Activated CD4-positive, alpha-beta memory T cell treated with anti-CD3 and anti-CD28 coated beads, Interleukin-2, amount 10 ng/mL, durations not matched to agents 7 days and 5 days (primary cell): ENCODE data around the gene FASN. TPM values are rescaled to one million over a fixed set of nuclear protein-coding genes. Genes with fewer than 3 reads are reported as not detected.

ENCODE experiments used
- CTCF ChIA-PET: fragments of 350-600 bp; sonication (Branson Sonifier 250); formaldehyde crosslinking; loops from one replicate; lab custom pipeline; 2021; ENCODE audit warnings: antibody characterized with exemption, inconsistent platforms; lab: Charles Lee
- POLR2A ChIA-PET: fragments of 350-600 bp; sonication (Branson Sonifier 250); formaldehyde crosslinking; loops from one replicate; lab custom pipeline; 2021; ENCODE audit warnings: antibody characterized with exemption; lab: Charles Lee
- DNase-seq: peaks from one replicate; pipeline ENCODE4 v3.0.0-alpha.2; 2020
- H3K27ac Mint-ChIP-seq: one replicate; pipeline ENCODE4 v1.8.0; 2021; ENCODE audit warnings: mild to moderate bottlenecking, mixed read lengths
- H3K27me3 Mint-ChIP-seq: one replicate; pipeline ENCODE4 v1.8.0; 2021; ENCODE audit warnings: mixed read lengths
- H3K36me3 Mint-ChIP-seq: one replicate; pipeline ENCODE4 v1.8.0; 2021; ENCODE audit warnings: low read depth, mixed read lengths
- H3K4me1 Mint-ChIP-seq: one replicate; pipeline ENCODE4 v1.8.0; 2021; ENCODE audit warnings: mixed read lengths
- H3K4me3 Mint-ChIP-seq: one replicate; pipeline ENCODE4 v1.8.0; 2021; ENCODE audit warnings: mild to moderate bottlenecking, mixed read lengths
- H3K9me3 Mint-ChIP-seq: one replicate; pipeline ENCODE4 v1.8.0; 2021; ENCODE audit warnings: mixed read lengths
- total RNA-seq, 2 experiments: library from RNA; stranded (reverse); gene quantifications; one replicate each; pipeline ENCODE4 v1.2.3, GENCODE V29; 2021

FASN gene
- total RNA-seq, 2 experiments from 2014 or later = 181 to 191 TPM

DNA sequence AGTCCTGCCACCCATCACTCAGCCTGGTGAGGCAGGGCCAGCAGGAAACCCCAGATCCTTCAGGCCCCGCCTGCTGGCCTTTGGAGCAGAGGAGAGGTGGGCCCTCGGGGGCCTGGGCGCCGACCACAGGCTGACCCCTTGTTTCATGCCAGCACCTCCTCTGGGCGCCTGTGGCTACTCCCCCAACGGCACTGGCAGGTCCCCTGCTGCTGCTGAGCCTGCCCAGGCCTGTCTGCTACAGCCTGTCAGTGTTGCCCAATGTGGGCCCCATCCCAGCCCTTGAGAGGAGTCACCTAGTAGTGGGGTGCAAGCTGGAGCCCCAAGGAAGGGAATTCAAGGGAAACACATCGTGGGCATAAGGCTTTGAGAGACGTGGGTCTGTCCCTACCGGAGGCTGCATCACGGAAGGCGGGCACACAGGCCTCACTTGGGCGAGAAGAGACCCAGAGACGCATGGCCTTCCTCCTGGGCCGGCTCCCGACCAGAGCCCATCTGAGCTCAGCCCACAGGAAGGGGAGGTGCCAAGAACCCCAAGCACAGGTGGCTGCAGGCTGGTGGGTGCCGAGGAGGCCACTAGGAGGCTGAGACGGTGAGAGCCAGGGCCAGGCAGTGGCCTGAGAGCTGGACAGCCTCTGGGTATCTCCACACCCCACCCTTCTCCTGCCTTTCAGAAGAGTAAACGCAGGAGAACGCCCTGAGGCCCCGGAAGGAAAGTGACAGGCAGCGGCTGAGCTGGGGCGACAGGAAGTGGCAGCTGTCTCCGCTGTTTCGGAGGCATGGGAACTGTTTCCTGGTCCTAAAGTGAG lies 8.0 kb upstream of the FASN start:
- Mint-ChIP-seq H3K4me3 (peak overlapping the region; percentile 84), H3K36me3 (no peaks in the 10 kb centered on the region)
- peak; percentile 72 for DNase-seq

GRCh38 chr17:82105417-82105881 lies 7.4 kb upstream of the FASN start:
- POLR2A ChIA-PET = interaction anchor here (1.0 to 3.9 kb wide), 7 partner anchors 9 to 159 kb away, joined by 3 to 21 read pairs (median 6); partner anchors contain the start of genes CENPX, DCXR and LRRC45
- Mint-ChIP-seq H3K27me3 (no peaks in the 10 kb centered on the region), H3K27ac (peak overlapping the region; percentile 94), H3K9me3 (no peaks in the 10 kb centered on the region), H3K36me3 (no peaks in the 10 kb centered on the region), H3K4me3 (peak overlapping the region; percentile 84), H3K4me1 (peaks cover 43% of the 10 kb centered on the region)
- DNase-seq = no peak
- CTCF ChIA-PET = interaction anchor here (0.6 to 2.1 kb wide), 8 partner anchors 12 to 226 kb away, joined by 3 to 13 read pairs (median 4); partner anchors contain the start of gene DCXR

More for the DNA sequence above, 8.0 kb upstream of the FASN start:
- ChIA-PET POLR2A (interaction anchor here (0.7 to 3.9 kb wide), 12 partner anchors 8 to 423 kb away, joined by 3 to 21 read pairs (median 4); partner anchors contain the start of genes ARL16, CENPX, DCXR and DUS1L), CTCF (interaction anchor here (0.6 to 2.1 kb wide), 11 partner anchors 11 to 226 kb away, joined by 3 to 13 read pairs (median 5); partner anchors contain the start of gene DCXR)
- no peaks in the 10 kb centered on the region for H3K9me3 Mint-ChIP-seq
- H3K27me3 Mint-ChIP-seq = no peaks in the 10 kb centered on the region
- peaks cover 45% of the 10 kb centered on the region for H3K4me1 Mint-ChIP-seq
- peak overlapping the region; percentile 94 for H3K27ac Mint-ChIP-seq

- H3K27me3 Mint-ChIP-seq = no peaks in the 10 kb centered on the region
- peak overlapping the region; percentile 94 for H3K27ac Mint-ChIP-seq
- peaks cover 41% of the 10 kb centered on the region for H3K4me1 Mint-ChIP-seq
- DNase-seq = no peak
- POLR2A ChIA-PET = interaction anchor here (1.8 to 3.9 kb wide), 3 partner anchors 9 to 67 kb away, joined by 6 to 21 read pairs (median 7); partner anchors contain the start of gene DCXR
- H3K36me3 Mint-ChIP-seq = no peaks in the 10 kb centered on the region
- peak overlapping the region; percentile 84 for H3K4me3 Mint-ChIP-seq
- CTCF ChIA-PET = no interaction called here
- no peaks in the 10 kb centered on the region for H3K9me3 Mint-ChIP-seq
Measured at GRCh38 chr17:82104797-82105416, 6.9 kb upstream of the FASN start.

DNA sequence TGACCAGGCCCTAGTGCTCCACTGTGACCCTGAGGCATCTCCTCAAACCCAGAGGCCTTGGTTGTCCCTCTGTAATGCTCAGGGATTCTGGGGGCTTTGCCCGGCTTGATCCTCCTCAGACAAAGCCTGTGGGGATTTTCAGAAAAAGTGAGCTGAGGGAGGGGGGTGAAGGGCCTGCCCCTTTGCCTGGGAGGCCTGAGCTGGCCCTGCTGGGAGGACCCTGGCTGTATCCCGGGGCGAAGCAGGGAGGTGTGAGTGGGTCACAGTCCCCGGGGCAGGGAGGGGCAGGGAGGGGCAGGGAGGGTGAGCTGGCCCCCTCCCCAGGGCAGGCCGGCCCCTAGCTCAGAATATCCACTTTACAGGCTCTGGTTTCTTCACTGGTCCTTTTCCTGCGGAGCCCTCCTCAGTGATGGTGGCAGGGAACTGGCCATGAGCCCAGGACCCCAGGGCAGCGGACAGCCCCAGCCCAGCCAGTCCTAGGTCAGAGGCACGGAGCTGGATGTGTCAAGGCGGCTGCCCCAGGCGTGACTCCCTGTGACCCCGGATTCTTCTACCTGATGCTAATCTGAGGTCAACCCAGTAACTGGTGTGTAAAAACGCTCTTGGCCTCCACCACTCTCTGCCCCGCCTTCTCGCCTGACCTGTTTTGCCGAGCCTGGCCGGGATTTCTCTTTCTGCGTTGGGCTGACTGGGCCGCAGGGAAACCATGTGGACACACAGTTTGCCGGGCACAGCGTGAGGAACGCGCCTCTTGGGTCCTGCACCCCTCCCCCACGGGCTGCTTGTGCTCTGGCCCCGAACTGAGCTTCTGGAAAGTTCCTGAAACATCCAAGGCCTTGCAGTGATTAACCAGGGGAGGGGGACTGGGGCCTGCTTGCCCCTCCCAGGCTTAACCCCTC lies 5.8 kb upstream of the FASN start:
- no peak for DNase-seq
- H3K9me3 Mint-ChIP-seq = no peaks in the 10 kb centered on the region
- H3K4me1 Mint-ChIP-seq = peaks cover 43% of the 10 kb centered on the region
- no peak overlapping the region for H3K4me3 Mint-ChIP-seq
- no peak overlapping the region for H3K27ac Mint-ChIP-seq
- H3K27me3 Mint-ChIP-seq = no peaks in the 10 kb centered on the region
- CTCF ChIA-PET = no interaction called here
- POLR2A ChIA-PET = no interaction called here
- no peaks in the 10 kb centered on the region for H3K36me3 Mint-ChIP-seq

- DNase-seq = no peak
- H3K27ac Mint-ChIP-seq = no peak overlapping the region
- ChIA-PET CTCF (no interaction called here), POLR2A (interaction anchor here (1.0 kb wide), 1 partner anchor 51 kb away, joined by 3 read pairs; no protein-coding TSS in a partner anchor)
- H3K36me3 Mint-ChIP-seq = no peaks in the 10 kb centered on the region
- peaks cover 32% of the 10 kb centered on the region for H3K4me1 Mint-ChIP-seq
- H3K27me3 Mint-ChIP-seq = no peaks in the 10 kb centered on the region
- H3K9me3 Mint-ChIP-seq = no peaks in the 10 kb centered on the region
- no peak overlapping the region for H3K4me3 Mint-ChIP-seq
Measured at GRCh38 chr17:82101767-82102679, 4.0 kb upstream of the FASN start.

DNA sequence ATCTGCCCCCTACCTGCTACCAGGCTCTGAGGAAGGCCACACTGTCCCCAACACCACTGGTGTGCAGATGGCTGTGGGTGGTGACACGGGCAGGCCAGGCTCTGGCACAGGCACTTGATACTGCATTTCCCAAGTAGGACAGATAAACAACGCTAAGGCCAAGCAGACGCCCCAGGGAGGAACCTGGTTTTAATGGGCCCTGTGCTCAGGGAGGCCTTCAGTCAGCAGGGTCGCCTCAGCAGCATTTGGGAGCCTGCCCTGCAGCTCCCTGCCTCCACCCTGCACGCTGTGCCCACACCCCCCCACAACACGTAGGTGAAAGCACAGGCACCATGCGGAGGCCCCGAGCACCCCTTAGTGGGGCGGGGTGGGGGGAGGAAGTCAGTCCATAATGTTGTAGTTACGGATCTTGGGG lies 3.3 kb upstream of the FASN start:
- ChIA-PET POLR2A (interaction anchor here (1.0 to 1.5 kb wide), 2 partner anchors 50 to 71 kb away, joined by 3 read pairs; no protein-coding TSS in a partner anchor), CTCF (no interaction called here)
- Mint-ChIP-seq H3K9me3 (no peaks in the 10 kb centered on the region), H3K4me3 (no peak overlapping the region), H3K27me3 (no peaks in the 10 kb centered on the region), H3K27ac (no peak overlapping the region), H3K4me1 (peaks cover 30% of the 10 kb centered on the region), H3K36me3 (no peaks in the 10 kb centered on the region)
- no peak for DNase-seq

GRCh38 chr17:82100502-82101298 lies 2.7 kb upstream of the FASN start:
- H3K27me3 Mint-ChIP-seq = no peaks in the 10 kb centered on the region
- no peaks in the 10 kb centered on the region for H3K9me3 Mint-ChIP-seq
- no peak overlapping the region for H3K27ac Mint-ChIP-seq

DNA sequence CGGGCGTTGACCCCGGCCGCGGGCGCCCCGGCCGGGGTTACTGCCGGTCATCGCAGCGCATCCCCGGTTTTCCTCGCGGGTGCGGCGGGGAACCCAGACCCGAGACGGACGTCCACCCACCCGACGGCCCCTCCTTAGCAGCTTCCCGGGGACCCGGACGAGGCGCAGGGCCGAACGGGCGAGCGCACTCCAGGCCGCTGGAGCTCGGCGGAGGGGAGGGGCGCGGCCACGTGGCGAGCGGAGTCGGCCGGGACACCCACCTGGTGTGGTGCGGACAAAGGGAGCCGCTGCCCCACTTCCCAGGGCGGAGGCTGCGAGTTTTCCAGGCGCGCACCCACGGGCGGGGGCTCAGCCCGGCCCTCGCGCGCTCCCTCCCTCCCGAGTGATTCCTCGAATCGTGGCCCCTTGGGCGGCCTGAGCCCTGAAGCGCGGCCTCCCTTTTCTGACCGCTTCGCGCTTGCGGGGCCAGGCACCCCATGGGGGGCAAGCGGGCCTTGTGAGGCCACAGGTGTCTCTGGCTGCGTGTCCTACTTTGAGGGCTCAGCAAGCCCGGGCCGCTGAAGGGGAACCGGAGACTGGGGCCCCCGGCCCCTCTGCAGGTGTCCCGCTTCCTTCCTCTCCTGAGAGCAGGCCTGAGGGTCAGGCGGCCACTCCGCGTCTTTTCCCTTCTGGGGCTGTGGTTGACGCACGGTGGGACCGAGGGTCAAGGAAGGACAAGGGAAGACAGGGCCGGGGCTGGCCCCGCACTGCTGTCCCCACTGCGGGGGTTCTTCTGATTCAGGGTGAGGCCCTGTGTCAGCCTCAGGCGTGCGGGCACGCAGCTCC lies 1.1 kb upstream of the FASN start:
- H3K4me1 Mint-ChIP-seq = peaks cover 24% of the 10 kb centered on the region
- peak overlapping the region; percentile 78 for H3K4me3 Mint-ChIP-seq
- no peaks in the 10 kb centered on the region for H3K27me3 Mint-ChIP-seq
- H3K36me3 Mint-ChIP-seq = peaks cover 5% of the 10 kb centered on the region
- CTCF ChIA-PET = interaction anchor here (0.6 to 1.6 kb wide), 8 partner anchors 8 to 87 kb away, joined by 3 to 8 read pairs (median 4); partner anchors contain the start of genes CENPX, DCXR and LRRC45
- H3K27ac Mint-ChIP-seq = peak overlapping the region; percentile 81
- no peak for DNase-seq
- no peaks in the 10 kb centered on the region for H3K9me3 Mint-ChIP-seq
- POLR2A ChIA-PET = interaction anchor here (0.8 to 3.2 kb wide), 17 partner anchors 10 to 199 kb away, joined by 3 to 15 read pairs (median 4); partner anchors contain the start of genes CENPX, DCXR, LRRC45 and SLC16A3

More at GRCh38 chr17:82100502-82101298, 2.7 kb upstream of the FASN start:
- H3K36me3 Mint-ChIP-seq = peaks cover 4% of the 10 kb centered on the region
- peaks cover 28% of the 10 kb centered on the region for H3K4me1 Mint-ChIP-seq
- POLR2A ChIA-PET = interaction anchor here (1.0 to 3.2 kb wide), 3 partner anchors 50 to 70 kb away, joined by 3 to 9 read pairs (median 3); partner anchors contain the start of gene DCXR
- CTCF ChIA-PET = interaction anchor here (0.6 kb wide), 1 partner anchor 196 kb away, joined by 3 read pairs; no protein-coding TSS in a partner anchor
- no peak for DNase-seq
- no peak overlapping the region for H3K4me3 Mint-ChIP-seq

- CTCF ChIA-PET = interaction anchor here (1.1 to 1.6 kb wide), 2 partner anchors 16 to 60 kb away, joined by 4 to 8 read pairs; partner anchors contain the start of gene DCXR
- POLR2A ChIA-PET = interaction anchor here (0.6 to 3.2 kb wide), 13 partner anchors 8 to 174 kb away, joined by 3 to 15 read pairs (median 5); partner anchors contain the start of genes CENPX, DCXR and LRRC45
- no peak for DNase-seq
- no peaks in the 10 kb centered on the region for H3K27me3 Mint-ChIP-seq
- H3K9me3 Mint-ChIP-seq = no peaks in the 10 kb centered on the region
- peak overlapping the region; percentile 73 for H3K4me3 Mint-ChIP-seq
- H3K4me1 Mint-ChIP-seq = peaks cover 24% of the 10 kb centered on the region
- peaks cover 9% of the 10 kb centered on the region for H3K36me3 Mint-ChIP-seq
- H3K27ac Mint-ChIP-seq = peak overlapping the region; percentile 71
Measured at GRCh38 chr17:82097919-82098168, 192 bp downstream of the FASN start.
